Activated naive CD4-positive, alpha-beta T cell treated with anti-CD3 and anti-CD28 coated beads, Interleukin-2, amount 10 ng/mL, durations not matched to agents 7 days and 5 days (primary cell): ENCODE measurements around the gene CHD5.

ENCODE experiments used
- CTCF ChIA-PET: fragments of 350-600 bp; sonication (Branson Sonifier 250); formaldehyde crosslinking; loops from one replicate; lab custom pipeline; 2021; ENCODE audit warnings: antibody characterized with exemption; lab: Charles Lee
- DNase-seq: peaks from one replicate; pipeline ENCODE4 v3.0.0-alpha.2; 2020
- H3K27ac Mint-ChIP-seq: one replicate; pipeline ENCODE4 v1.8.0; 2021; ENCODE audit warnings: mild to moderate bottlenecking, moderate library complexity, mixed read lengths
- H3K27me3 Mint-ChIP-seq: one replicate; pipeline ENCODE4 v1.8.0; 2021; ENCODE audit warnings: mild to moderate bottlenecking, mixed read lengths
- H3K36me3 Mint-ChIP-seq: one replicate; pipeline ENCODE4 v1.8.0; 2021; ENCODE audit warnings: mixed read lengths
- H3K4me1 Mint-ChIP-seq: one replicate; pipeline ENCODE4 v1.8.0; 2021; ENCODE audit warnings: mixed read lengths
- H3K4me3 Mint-ChIP-seq: one replicate; pipeline ENCODE4 v1.8.0; 2021; ENCODE audit warnings: mild to moderate bottlenecking, moderate library complexity, mixed read lengths
- H3K9me3 Mint-ChIP-seq: one replicate; pipeline ENCODE4 v1.8.0; 2021; ENCODE audit warnings: mixed read lengths

Gene CHD5

DNA sequence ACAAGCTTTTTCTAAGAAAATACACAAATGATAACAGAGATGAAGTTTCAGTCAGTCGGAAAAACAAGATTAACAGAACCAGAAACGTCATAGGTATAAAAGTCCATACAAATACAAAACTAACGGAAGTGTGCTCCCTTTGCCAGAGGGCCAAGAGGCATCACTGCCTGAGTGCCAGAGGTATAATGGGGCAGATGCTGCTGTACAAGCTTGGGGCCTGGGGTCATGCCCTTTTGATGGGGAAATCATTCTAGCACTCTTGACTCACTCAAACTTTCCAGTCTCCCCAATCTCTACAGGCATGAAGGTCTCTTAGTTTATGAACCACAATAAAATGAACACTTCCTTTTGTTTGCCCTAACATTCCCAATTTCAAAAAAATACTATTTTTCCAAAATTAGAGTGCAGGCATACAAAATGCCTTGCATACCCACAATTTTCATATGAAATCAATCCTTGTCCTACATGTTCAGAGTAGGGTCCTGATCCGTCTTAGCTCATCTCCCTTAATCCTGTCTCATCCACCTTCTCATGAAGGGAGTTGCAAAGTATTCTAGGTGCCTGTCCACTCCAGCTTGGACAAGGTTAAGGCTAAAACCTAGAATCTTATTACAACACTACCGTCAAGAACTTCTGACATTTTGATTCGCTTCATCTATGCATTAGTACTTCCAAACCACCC lies 17.8 kb upstream of the CHD5 start:
- Mint-ChIP-seq H3K27me3 (no peaks in the 10 kb centered on the region), H3K4me3 (peak overlapping the region; percentile 76), H3K9me3 (no peaks in the 10 kb centered on the region), H3K27ac (peak overlapping the region; percentile 64), H3K4me1 (peaks cover 47% of the 10 kb centered on the region), H3K36me3 (peaks cover 35% of the 10 kb centered on the region)
- CTCF ChIA-PET: interaction anchor here (0.8 to 0.9 kb wide), 2 partner anchors 48 to 148 kb away, joined by 3 read pairs; no protein-coding TSS in a partner anchor
- no peak for DNase-seq

DNA sequence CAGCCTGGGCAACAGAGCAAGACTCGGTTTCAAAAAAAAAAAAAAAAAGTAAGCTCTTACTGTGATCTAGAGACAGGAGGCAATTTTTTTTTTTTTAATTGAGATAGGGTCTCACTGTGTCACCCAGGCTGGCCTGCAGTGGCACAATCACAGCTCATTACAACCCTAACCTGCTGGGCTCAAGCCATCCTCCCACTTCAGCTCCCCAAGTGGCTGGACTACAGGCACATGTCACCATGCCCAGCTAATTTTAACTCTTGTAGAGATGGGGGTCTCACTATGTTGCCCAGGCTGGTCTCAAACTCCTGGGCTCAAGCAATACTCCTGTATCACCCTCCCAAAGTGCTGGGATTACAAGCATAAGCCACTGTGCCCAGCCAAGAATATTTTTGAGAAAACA lies 11.8 kb upstream of the CHD5 start:
- peaks cover 22% of the 10 kb centered on the region for H3K4me1 Mint-ChIP-seq
- DNase-seq: no peak
- no peaks in the 10 kb centered on the region for H3K9me3 Mint-ChIP-seq
- H3K4me3 Mint-ChIP-seq: no peak overlapping the region
- CTCF ChIA-PET: interaction anchor here (1.5 kb wide), 1 partner anchor 13 kb away, joined by 4 read pairs; no protein-coding TSS in a partner anchor
- no peak overlapping the region for H3K27ac Mint-ChIP-seq
- H3K27me3 Mint-ChIP-seq: no peaks in the 10 kb centered on the region
- peaks cover 36% of the 10 kb centered on the region for H3K36me3 Mint-ChIP-seq

DNA sequence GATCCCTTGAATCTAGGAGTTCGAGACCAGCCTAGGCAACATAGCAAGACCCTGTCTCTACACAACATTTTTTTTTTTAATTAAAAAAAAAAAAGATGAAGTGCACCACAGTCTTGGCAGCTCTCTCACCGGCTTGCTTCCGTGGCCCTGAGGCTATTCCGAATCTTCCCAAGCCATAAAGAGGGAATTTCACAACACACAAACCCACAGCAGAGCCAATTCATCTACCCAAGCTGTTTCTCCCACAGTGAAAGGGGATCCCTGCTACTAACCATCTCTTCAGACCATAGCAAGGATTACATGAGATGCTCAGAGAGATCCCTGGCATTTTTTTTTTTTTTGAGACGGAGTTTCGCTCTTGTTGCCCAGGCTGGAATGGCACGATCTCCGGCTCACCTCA lies 8.3 kb upstream of the CHD5 start:
- H3K27ac Mint-ChIP-seq: no peak overlapping the region
- CTCF ChIA-PET: interaction anchor here (0.6 to 0.7 kb wide), 3 partner anchors 15 to 229 kb away, joined by 3 read pairs; no protein-coding TSS in a partner anchor
- no peak for DNase-seq
- H3K4me3 Mint-ChIP-seq: no peak overlapping the region
- peaks cover under 1% of the 10 kb centered on the region for H3K27me3 Mint-ChIP-seq
- no peaks in the 10 kb centered on the region for H3K9me3 Mint-ChIP-seq
- H3K36me3 Mint-ChIP-seq: peaks cover 39% of the 10 kb centered on the region
- peaks cover 15% of the 10 kb centered on the region for H3K4me1 Mint-ChIP-seq

DNA sequence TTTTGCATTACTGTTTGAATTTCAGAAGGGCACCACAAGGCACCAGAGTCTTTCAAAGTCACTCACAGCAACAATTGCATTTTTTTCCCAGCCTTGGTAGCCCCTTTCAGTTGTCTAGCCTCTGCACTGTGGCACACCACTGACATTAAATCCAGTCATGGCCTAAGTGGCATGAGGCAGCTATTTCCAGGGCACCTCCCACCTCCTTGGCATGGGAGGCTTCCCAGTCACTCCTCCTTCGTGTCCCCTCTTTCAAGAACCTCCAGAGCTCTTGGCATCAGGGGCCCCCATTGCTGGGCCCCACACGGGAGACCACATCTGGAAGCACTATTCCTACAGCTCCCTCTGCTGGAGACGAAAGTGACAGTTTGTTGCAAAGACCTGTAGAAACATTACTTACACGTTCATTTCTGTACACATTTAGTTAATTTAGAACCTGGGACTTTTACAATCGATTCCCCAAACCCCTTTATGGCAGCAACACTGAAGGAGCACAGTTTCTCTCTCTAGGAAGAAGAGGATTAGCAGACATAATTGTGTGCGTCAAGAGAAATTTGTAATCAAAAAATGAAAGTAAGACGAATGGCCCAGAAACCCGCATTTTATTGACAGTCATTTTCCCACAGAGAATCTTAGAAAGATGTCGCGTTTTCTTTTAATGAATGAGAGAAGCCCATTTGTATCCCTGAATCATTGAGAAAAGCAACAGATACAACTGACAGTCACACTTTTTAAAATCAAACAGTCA lies 5.7 kb upstream of the CHD5 start:
- H3K9me3 Mint-ChIP-seq: no peaks in the 10 kb centered on the region

DNA sequence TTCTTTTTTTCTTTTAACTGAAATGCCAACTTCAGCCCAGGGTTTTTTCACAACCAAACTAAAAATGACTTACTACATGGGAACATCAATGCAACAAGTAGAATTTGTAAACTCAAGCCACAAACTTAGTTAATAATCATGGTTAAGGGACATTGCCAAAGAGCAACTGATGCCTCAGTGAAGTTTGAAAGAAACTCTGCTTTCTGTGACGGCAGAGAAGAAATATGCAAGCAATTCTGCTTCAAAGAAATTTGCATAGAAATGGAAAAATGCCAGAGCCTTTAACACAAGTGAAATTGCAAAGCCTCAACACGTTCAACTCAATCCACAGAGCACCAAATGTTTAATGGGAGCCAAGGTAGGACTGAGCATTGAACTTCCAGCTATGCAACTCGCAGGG lies 5.0 kb upstream of the CHD5 start:
- DNase-seq: no peak
- Mint-ChIP-seq H3K4me1 (peaks cover 24% of the 10 kb centered on the region), H3K27ac (peak overlapping the region; percentile 19), H3K27me3 (peaks cover 34% of the 10 kb centered on the region), H3K9me3 (no peaks in the 10 kb centered on the region), H3K36me3 (peaks cover 32% of the 10 kb centered on the region), H3K4me3 (no peak overlapping the region)
- CTCF ChIA-PET: interaction anchor here (1.0 to 1.1 kb wide), 2 partner anchors 8 to 9 kb away, joined by 4 to 6 read pairs; no protein-coding TSS in a partner anchor

More for the DNA sequence above, 5.7 kb upstream of the CHD5 start:
- peaks cover 27% of the 10 kb centered on the region for H3K27me3 Mint-ChIP-seq
- peaks cover 34% of the 10 kb centered on the region for H3K36me3 Mint-ChIP-seq
- H3K27ac Mint-ChIP-seq: no peak overlapping the region
- peak; percentile 43 for DNase-seq
- CTCF ChIA-PET: interaction anchor here (1.0 to 1.1 kb wide), 2 partner anchors 8 to 9 kb away, joined by 4 to 6 read pairs; no protein-coding TSS in a partner anchor
- H3K4me1 Mint-ChIP-seq: peaks cover 23% of the 10 kb centered on the region
- H3K4me3 Mint-ChIP-seq: no peak overlapping the region

DNA sequence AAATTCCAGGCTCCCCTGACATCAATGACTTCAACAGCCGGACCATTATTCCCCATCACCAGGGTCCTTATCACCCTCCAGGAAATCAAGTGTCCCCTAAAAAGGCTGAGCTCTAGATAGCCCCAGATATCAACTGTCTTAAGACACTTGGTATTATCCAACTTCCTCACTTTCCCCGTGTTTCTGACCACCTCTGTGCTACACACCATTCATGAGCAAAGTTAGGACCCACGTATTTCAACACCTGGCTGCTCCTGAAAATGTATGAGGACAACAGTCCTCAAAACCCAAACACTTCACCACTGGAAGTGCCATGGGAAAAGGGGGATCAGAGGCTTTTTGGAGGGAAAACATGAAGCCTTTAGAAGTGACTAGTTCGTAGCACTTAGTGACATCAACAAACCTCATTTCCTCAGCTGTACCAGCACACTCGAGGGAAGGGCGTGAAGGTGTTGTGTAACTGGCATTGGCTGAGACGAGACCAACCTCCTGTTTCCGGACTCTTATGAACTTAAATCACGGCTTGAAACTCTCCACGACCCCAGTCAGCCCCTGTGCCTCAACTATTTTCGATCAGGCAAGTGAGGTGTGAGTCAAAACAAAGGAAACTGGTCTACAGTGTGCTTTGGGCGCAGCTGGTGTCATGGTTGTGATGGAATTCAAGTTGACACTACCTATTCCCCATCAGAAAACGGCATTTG lies 4.1 kb upstream of the CHD5 start:
- peaks cover 40% of the 10 kb centered on the region for H3K27me3 Mint-ChIP-seq
- H3K36me3 Mint-ChIP-seq: peaks cover 28% of the 10 kb centered on the region
- CTCF ChIA-PET: no interaction called here
- H3K9me3 Mint-ChIP-seq: no peaks in the 10 kb centered on the region
- no peak for DNase-seq
- peak overlapping the region; percentile 55 for H3K27ac Mint-ChIP-seq
- peaks cover 21% of the 10 kb centered on the region for H3K4me1 Mint-ChIP-seq
- H3K4me3 Mint-ChIP-seq: no peak overlapping the region

DNA sequence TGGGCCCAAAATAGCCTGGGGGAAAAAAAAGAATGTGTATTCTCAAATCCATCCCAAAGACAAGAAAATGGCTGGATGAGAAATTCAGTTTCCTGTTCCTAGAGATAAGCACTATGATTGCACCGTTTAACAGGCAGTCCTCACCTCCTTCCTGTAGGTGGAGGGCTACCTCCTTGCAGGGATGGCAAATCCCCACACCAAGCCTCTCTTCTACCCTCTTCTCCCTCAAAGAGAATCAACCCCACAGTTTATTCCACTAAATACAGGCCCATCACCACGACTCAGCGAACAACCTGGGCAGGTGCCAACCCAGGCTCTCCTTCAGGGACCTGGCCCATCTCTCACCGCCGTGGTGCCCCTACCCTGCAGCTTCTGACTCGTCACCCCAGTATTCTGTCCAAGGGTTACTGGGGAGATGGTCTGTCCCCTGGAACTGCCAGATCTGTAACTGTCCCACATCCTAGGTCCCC lies 3.4 kb upstream of the CHD5 start:
- H3K36me3 Mint-ChIP-seq: peaks cover 24% of the 10 kb centered on the region
- H3K4me3 Mint-ChIP-seq: no peak overlapping the region
- no peaks in the 10 kb centered on the region for H3K9me3 Mint-ChIP-seq
- CTCF ChIA-PET: interaction anchor here (0.6 to 1.6 kb wide), 2 partner anchors 21 to 53 kb away, joined by 3 read pairs; no protein-coding TSS in a partner anchor
- peaks cover 47% of the 10 kb centered on the region for H3K27me3 Mint-ChIP-seq
- H3K27ac Mint-ChIP-seq: no peak overlapping the region
- H3K4me1 Mint-ChIP-seq: peaks cover 20% of the 10 kb centered on the region
- no peak for DNase-seq

DNA sequence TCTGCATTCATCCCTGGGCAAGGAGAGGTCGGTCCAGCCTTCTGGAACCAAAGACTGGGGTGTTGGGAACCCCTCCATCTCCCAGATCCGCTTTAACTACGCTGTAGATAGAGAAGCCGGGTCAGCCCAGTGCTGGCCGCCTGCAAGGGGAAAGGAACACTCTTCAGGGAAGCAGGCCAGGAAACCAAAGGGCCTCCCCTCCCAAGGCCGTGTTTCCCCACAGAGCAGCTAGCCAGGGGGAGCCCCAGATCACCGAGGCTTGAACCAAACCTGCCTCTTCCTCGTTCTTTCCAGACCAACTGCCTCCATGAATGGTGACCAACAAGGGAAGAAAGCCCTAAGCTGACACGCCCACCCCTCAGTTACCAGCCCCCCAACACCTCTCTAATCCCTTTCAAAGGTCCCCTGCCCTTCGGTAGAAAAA lies 1.2 kb upstream of the CHD5 start:
- H3K36me3 Mint-ChIP-seq: peaks cover 20% of the 10 kb centered on the region
- H3K4me3 Mint-ChIP-seq: no peak overlapping the region
- peaks cover 20% of the 10 kb centered on the region for H3K4me1 Mint-ChIP-seq
- H3K27me3 Mint-ChIP-seq: peaks cover 69% of the 10 kb centered on the region
- H3K27ac Mint-ChIP-seq: no peak overlapping the region
- H3K9me3 Mint-ChIP-seq: no peaks in the 10 kb centered on the region
- CTCF ChIA-PET: interaction anchor here (1.2 kb wide), 1 partner anchor 25 kb away, joined by 4 read pairs; the partner anchor contains the start of gene RNF207
- no peak for DNase-seq

DNA sequence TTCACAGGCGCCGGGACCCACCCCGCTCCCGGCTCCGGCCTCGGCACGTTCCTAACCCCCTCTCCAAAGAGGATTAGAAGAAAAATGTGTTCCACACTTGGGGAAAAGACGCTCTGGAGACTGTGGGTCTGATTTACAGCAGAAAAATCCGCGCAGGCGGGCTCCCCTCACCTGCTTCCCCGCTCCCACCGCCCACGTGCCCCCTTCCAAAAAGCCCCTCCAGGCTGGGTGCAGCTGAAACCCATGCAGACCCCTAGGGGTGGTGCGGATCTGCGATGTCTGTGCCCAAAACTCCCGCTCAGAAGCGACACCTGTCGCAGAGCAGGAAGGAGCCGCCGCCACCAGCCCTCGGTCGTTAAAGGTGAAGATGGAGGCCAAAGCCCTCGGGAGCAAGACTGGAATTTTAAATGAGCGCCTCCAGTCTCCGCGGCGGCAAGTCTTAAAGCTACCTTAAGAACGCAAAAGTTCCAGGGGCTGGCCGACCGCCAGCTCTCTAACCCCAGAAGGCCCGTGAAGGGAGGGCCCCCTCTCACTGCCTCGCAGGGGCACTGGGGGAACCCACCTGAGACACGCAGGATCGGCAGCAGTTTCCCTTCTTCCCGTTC lies 688 bp upstream of the CHD5 start:
- H3K36me3 Mint-ChIP-seq: peaks cover 16% of the 10 kb centered on the region
- no peak overlapping the region for H3K4me3 Mint-ChIP-seq
- CTCF ChIA-PET: interaction anchor here (1.2 kb wide), 1 partner anchor 26 kb away, joined by 4 read pairs; the partner anchor contains the start of gene RNF207
- no peak for DNase-seq
- peaks cover 71% of the 10 kb centered on the region for H3K27me3 Mint-ChIP-seq
- peaks cover 16% of the 10 kb centered on the region for H3K4me1 Mint-ChIP-seq
- H3K27ac Mint-ChIP-seq: no peak overlapping the region
- no peaks in the 10 kb centered on the region for H3K9me3 Mint-ChIP-seq

DNA sequence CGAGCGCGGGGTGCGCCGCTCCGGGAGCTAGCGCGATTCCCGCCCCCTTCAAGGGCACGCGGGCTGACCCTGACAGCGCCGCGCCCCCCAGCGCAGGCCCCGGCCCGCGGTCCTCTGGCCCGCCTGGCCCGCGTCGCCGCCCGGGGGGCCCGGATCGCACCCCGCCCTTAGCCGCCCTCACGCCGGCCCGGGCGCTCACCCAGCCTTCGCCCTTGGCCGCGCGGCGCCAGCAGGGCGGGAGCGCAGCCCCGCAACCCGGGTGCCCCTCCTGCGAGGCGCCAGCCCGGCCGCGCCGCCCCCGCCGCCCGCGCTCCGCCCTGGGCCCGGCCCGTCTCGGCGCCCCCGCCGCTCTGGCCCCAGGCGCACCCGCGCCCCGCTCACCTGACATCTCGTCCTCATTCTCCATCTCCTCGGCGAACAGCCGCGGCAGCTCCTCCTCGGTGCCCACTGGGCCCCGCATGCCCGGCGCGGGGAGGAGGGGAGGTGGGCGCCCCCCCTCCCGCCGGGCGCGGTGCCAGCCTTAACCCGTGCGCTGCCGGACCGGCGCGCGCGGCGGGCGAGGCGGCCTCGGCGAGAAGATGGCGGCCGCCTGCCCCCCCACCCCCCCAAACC lies 451 bp downstream of the CHD5 start:
- CTCF ChIA-PET: no interaction called here
- Mint-ChIP-seq H3K27me3 (peaks cover 71% of the 10 kb centered on the region), H3K36me3 (peaks cover 7% of the 10 kb centered on the region), H3K9me3 (no peaks in the 10 kb centered on the region), H3K4me3 (no peak overlapping the region), H3K4me1 (peaks cover 16% of the 10 kb centered on the region), H3K27ac (no peak overlapping the region)
- no peak for DNase-seq

DNA sequence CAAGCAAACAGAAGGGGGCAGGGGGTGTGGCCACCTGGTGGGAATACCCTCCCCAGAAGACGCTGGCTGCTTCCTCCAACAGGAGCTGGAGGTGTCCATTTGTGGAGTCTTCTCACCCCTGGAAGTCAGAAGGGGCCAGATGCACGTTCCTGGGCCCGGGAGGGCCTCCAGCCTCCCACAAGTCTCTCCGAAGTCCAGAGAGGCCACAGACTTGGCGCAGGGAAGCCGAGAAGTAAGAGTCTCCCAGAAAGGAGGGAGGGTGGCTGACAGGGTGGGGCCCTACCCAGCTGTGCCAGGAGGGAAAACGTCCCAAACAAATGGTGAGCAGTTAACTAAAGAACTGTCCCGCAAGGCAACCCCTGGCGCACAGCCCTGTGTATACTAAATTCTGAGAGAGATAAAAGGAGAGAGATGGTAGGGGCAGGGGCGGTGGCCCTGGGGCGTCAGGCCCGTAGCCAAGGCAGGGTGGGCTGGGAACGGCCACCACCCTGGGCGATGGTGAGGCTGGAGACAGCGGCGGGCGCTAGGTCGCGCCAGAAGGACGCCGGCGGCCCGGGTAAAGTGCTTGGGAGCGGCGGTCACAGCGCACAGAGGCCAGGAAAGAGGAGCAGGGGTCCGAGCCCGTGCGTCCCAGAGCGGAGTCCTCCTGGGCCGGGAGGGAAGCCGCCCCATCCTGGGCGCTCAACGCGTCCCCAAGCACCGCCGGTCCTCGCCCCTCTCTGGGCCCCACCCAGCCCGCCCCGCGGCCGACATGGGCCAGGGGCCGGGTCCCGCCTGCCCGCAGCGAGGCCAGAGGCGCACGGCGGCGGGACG lies 1.2 kb downstream of the CHD5 start:
- DNase-seq: no peak
- Mint-ChIP-seq H3K27ac (no peak overlapping the region), H3K4me1 (peaks cover 16% of the 10 kb centered on the region)

DNA sequence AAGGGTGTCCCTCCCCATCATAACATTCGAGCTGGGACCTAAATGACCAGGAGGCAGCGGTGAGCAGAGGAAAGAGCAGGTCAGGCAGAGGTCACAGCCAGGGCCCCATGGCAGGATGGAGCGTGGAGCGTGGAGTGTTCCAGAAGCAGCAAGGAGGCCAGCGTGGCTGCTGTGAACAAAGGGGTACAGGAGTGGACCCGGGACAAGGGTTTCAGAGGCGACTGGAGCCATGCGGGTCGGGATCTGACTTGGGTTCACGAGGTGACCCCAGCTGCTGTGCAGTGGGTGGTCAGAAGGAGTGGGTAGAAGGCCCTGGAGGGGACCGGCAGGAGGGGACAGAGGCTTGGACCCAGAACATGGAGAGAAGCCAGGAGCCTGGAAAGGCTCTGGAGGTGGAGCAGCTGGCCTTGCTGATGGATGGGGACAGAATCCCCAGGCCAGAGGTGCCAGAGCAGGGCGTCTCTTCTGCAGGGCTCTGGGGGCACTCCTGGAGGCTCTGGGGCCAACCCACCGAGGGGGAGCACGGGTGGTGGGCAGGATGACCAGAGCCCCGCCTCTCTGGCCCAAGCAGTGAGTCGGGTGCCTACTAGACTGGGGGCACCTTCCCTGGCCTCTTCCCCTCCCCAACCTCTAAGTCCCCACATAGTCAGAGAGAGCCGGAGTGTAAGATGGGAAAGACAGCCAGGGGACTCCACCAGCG lies 2.3 kb downstream of the CHD5 start:
- Mint-ChIP-seq H3K4me3 (no peak overlapping the region), H3K4me1 (peaks cover 15% of the 10 kb centered on the region), H3K27ac (no peak overlapping the region), H3K27me3 (peaks cover 64% of the 10 kb centered on the region), H3K9me3 (no peaks in the 10 kb centered on the region), H3K36me3 (peaks cover under 1% of the 10 kb centered on the region)
- CTCF ChIA-PET: no interaction called here
- DNase-seq: no peak

More for the DNA sequence above, 1.2 kb downstream of the CHD5 start:
- no peaks in the 10 kb centered on the region for H3K9me3 Mint-ChIP-seq
- CTCF ChIA-PET: no interaction called here
- peaks cover 1% of the 10 kb centered on the region for H3K36me3 Mint-ChIP-seq
- peaks cover 71% of the 10 kb centered on the region for H3K27me3 Mint-ChIP-seq
- no peak overlapping the region for H3K4me3 Mint-ChIP-seq
